ENCODE data around the gene HPS5. TPM values are rescaled to one million over a fixed set of nuclear protein-coding genes. Genes with fewer than 3 reads are reported as not detected.

The HPS5 gene
- total and polyA plus RNA-seq, 2 donors (not counting 3 experiments of a cell fraction or from before 2014, with no cell fraction given) = 4.7 to 14.1 TPM

DNA sequence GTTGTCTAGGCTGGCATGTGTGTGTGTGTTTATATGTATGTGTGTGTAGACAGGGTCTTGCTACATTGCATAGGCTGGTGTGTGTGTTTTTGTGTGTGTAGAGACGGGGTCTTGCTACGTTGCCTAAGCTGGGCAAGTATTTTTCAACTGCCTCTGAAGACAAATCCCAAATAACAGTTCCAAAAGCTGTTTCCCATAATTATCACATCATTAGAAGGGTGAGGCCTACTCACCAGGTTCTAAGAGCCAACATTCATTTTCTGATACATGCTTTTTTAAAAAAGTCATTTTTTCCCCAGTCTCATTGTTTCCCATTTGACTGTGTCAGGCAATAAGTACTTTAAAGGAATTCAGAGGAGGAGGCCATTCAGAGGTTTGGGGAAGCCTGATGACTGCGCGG, 33.0 kb downstream of the HPS5 start:
- Histone ChIP-seq H4K20me1 (replicated peaks; ENCODE audit: control insufficient read depth, extremely low read depth, insufficient read depth, low read length) (no peaks in the 10 kb centered on the region), H3K9ac (replicated peaks; ENCODE audit: extremely low read depth, insufficient read depth, low read length) (no peak overlapping the region), H3K9me1 (replicated peaks; ENCODE audit: control insufficient read depth, extremely low read depth, insufficient read depth, low read length) (no peaks in the 10 kb centered on the region), H3K27me3 (ENCODE audit: control insufficient read depth in 2 of 2, insufficient read depth in 2 of 2, low read length in 2 of 2) (no peaks in the 10 kb centered on the region), H3K4me3 (replicated peaks in 1 of 3; ENCODE audit: insufficient read depth in 1 of 3, low read depth in 1 of 3, low read length in 3 of 3) (no peak overlapping the region), H3K79me2 (ENCODE audit: control insufficient read depth, insufficient read depth, low read length) (no peaks in the 10 kb centered on the region), H3K36me3 (ENCODE audit: control insufficient read depth in 2 of 2, extremely low read depth in 1 of 2, insufficient read depth in 2 of 2, low read length in 2 of 2) (peaks cover 5 to 19% of the 10 kb centered on the region in 2 experiments), H3K4me2 (ENCODE audit: insufficient read depth, low read length) (no peak overlapping the region), H2AFZ (ENCODE audit: low read depth, low read length) (no peak overlapping the region), H3K9me3 (replicated peaks; ENCODE audit: control insufficient read depth, insufficient read depth, low read length) (no peaks in the 10 kb centered on the region), H3K4me1 (ENCODE audit: control insufficient read depth, extremely low read depth, insufficient read depth, low read length) (no peaks in the 10 kb centered on the region), H3K27ac (ENCODE audit: insufficient read depth, low read depth, low read length) (no peak overlapping the region)
- DNase-seq (ENCODE audit: low read depth, low spot score) = no peak
- FAIRE-seq = no peak
- intact Hi-C loops (cut with micrococcal nuclease) (no loop called here), dilution Hi-C loops (cut with MboI; ENCODE audit: extremely low pct_ligation_motif_present, low sequenced_read_pairs) (no loop called here)
- ChIA-PET POLR2A (no interaction called here), CTCF (no interaction called here)
- BruUV-seq (replicated peaks) = no TSS peak
- TF ChIP-seq EZH2 (IDR thresholded peaks at IDR 0.05; ENCODE audit: borderline replicate concordance, low read depth, low read length, severe bottlenecking) = no peak
- TF ChIP-seq, protein P1, sequence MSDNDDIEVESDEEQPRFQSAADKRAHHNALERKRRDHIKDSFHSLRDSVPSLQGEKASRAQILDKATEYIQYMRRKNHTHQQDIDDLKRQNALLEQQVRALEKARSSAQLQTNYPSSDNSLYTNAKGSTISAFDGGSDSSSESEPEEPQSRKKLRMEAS (IDR thresholded peaks at IDR 0.05; ENCODE audit: insufficient read depth, insufficient read length) = no peak
- no peak for TF ChIP-seq POLR2AphosphoS5 (IDR thresholded peaks at IDR 0.05; ENCODE audit: insufficient read depth, low read depth, low read length)
- TF ChIP-seq POLR2A (IDR thresholded peaks at IDR 0.05; ENCODE audit: low read depth, low read length) = no peak
- TF ChIP-seq, protein P2, sequence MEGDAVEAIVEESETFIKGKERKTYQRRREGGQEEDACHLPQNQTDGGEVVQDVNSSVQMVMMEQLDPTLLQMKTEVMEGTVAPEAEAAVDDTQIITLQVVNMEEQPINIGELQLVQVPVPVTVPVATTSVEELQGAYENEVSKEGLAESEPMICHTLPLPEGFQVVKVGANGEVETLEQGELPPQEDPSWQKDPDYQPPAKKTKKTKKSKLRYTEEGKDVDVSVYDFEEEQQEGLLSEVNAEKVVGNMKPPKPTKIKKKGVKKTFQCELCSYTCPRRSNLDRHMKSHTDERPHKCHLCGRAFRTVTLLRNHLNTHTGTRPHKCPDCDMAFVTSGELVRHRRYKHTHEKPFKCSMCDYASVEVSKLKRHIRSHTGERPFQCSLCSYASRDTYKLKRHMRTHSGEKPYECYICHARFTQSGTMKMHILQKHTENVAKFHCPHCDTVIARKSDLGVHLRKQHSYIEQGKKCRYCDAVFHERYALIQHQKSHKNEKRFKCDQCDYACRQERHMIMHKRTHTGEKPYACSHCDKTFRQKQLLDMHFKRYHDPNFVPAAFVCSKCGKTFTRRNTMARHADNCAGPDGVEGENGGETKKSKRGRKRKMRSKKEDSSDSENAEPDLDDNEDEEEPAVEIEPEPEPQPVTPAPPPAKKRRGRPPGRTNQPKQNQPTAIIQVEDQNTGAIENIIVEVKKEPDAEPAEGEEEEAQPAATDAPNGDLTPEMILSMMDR (IDR thresholded peaks at IDR 0.05; ENCODE audit: extremely low read depth in 1 of 2, insufficient read depth in 1 of 2, low read depth in 1 of 2, low read length in 2 of 2) = no peak
- no peak for TF ChIP-seq FOS (IDR thresholded peaks at IDR 0.05; ENCODE audit: borderline replicate concordance, insufficient read depth, low read length)
- TF ChIP-seq JUN (IDR thresholded peaks at IDR 0.05; ENCODE audit: borderline replicate concordance, insufficient read depth, insufficient read length, low read depth) = no peak
- TF ChIP-seq MYC (IDR thresholded peaks at IDR 0.05; ENCODE audit: low read depth, low read length) = no peak
- no peak for TF ChIP-seq GATA2 (IDR thresholded peaks at IDR 0.05; ENCODE audit: insufficient read depth, insufficient read length, low read depth, low read length)

All from endothelial cell of umbilical vein (primary cell).